A673 (cell line): ENCODE measurements around the gene MYO3A. TPM values are rescaled to one million over a fixed set of nuclear protein-coding genes. Genes with fewer than 3 reads are reported as not detected.

Source experiments
- BruUV-seq: library from RNA; stranded (reverse); fragments of 400-500 nt; replicated peaks from 2 replicates; lab custom pipeline; 2021; lab: Mats Ljungman, UMichigan
- CTCF ChIA-PET: fragments of 300-600 bp; sonication (Branson Sonifier 250); formaldehyde crosslinking; loops from one replicate; lab custom pipeline; 2022; ENCODE audit warnings: antibody characterized with exemption; lab: Charles Lee
- POLR2A ChIA-PET: fragments of 300-600 bp; sonication (Branson Sonifier 250); formaldehyde crosslinking; loops from one replicate; lab custom pipeline; 2022; ENCODE audit warnings: antibody characterized with exemption; ENCODE audit not compliant: low non-redundant PET; lab: Charles Lee
- DNase-seq: peaks from one replicate; pipeline ENCODE4 v3.0.0-alpha.2; 2015; ENCODE audit warnings: low spot score
- H3K27ac ChIP-seq: fragments of 200-600 bp; sonication (generic); 2 replicates; pipeline ENCODE4 v1.5.1; 2016; ENCODE audit warnings: mixed run types, low read depth, mild to moderate bottlenecking, mixed read lengths, antibody characterized with exemption, low read length; ENCODE audit not compliant: poor library complexity, severe bottlenecking
- H3K27me3 ChIP-seq: fragments of 200-600 bp; sonication (generic); replicated peaks from 2 replicates; pipeline ENCODE4 v1.6.1; 2017; ENCODE audit warnings: mixed run types, low read depth, mild to moderate bottlenecking, mixed read lengths, antibody characterized with exemption, low read length; ENCODE audit not compliant: insufficient read depth, poor library complexity
- H3K36me3 ChIP-seq: fragments of 200-600 bp; sonication (generic); 2 replicates; pipeline ENCODE4 v1.6.1; 2016; ENCODE audit warnings: mixed run types, mild to moderate bottlenecking, mixed read lengths, antibody characterized with exemption, low read length; ENCODE audit not compliant: insufficient read depth, poor library complexity, severe bottlenecking
- H3K4me1 ChIP-seq: fragments of 200-600 bp; sonication (generic); 2 replicates; pipeline ENCODE4 v1.6.1; 2017; ENCODE audit warnings: mixed run types, mild to moderate bottlenecking, mixed read lengths, antibody characterized with exemption, low read length; ENCODE audit not compliant: insufficient read depth, poor library complexity, severe bottlenecking
- H3K4me3 ChIP-seq: fragments of 200-600 bp; sonication (generic); 2 replicates; pipeline ENCODE4 v1.5.1; 2016; ENCODE audit warnings: low read depth, mixed run types, mild to moderate bottlenecking, mixed read lengths, low read length; ENCODE audit not compliant: poor library complexity, severe bottlenecking
- H3K9me3 ChIP-seq: fragments of 200-600 bp; sonication (generic); 2 replicates; pipeline ENCODE4 v1.6.1; 2016; ENCODE audit warnings: mixed run types, low read depth, mild to moderate bottlenecking, mixed read lengths, antibody characterized with exemption, low read length; ENCODE audit not compliant: poor library complexity, severe bottlenecking
- CTCF ChIP-seq: fragments of 300-800, 200-600 bp; sonication (generic); conservative IDR thresholded peaks from 2 replicates; pipeline ENCODE4 v1.5.1; 2017; ENCODE audit warnings: low read depth, mild to moderate bottlenecking, antibody characterized with exemption, low read length, moderate library complexity, mixed read lengths
- EZH2 ChIP-seq: fragments of 200-600 bp; sonication (generic); IDR thresholded peaks from 2 replicates; pipeline ENCODE4 v1.6.1; 2017; ENCODE audit warnings: borderline replicate concordance, low read depth, mild to moderate bottlenecking, mixed read lengths, antibody characterized with exemption, low read length; ENCODE audit not compliant: poor library complexity, severe bottlenecking
- intact Hi-C: fragments of 100-400 bp; cut with micrococcal nuclease; formaldehyde crosslinking; loops from one replicate; pipeline ENCODE4 v1.10.0; 2022; ENCODE audit not compliant: unreplicated experiment
- total RNA-seq: library from RNA; stranded (reverse); gene quantifications from 2 replicates; pipeline ENCODE4 v1.2.3, GENCODE V29; 2021

Gene MYO3A
- total RNA-seq, 1 experiment from 2014 or later: 0.88 TPM

GRCh38 chr10:26212511-26212910 is 278.5 kb downstream of the MYO3A start:
- no peaks in the 10 kb centered on the region for H3K36me3 ChIP-seq
- H3K27ac ChIP-seq: no peak overlapping the region
- no peak for DNase-seq
- TF ChIP-seq CTCF (no peak), EZH2 (no peak)
- no peak overlapping the region for H3K4me3 ChIP-seq
- ChIA-PET POLR2A (no interaction called here), CTCF (no interaction called here)
- no TSS peak for BruUV-seq
- H3K4me1 ChIP-seq: peaks cover 17% of the 10 kb centered on the region
- H3K9me3 ChIP-seq: no peaks in the 10 kb centered on the region
- H3K27me3 ChIP-seq: peaks cover 70% of the 10 kb centered on the region
- intact Hi-C loops: no loop called here

- Histone ChIP-seq H3K27me3 (peaks cover 77% of the 10 kb centered on the region), H3K4me3 (no peak overlapping the region), H3K36me3 (no peaks in the 10 kb centered on the region), H3K27ac (no peak overlapping the region), H3K9me3 (no peaks in the 10 kb centered on the region), H3K4me1 (peaks cover 17% of the 10 kb centered on the region)
- BruUV-seq: no TSS peak
- CTCF ChIA-PET: no interaction called here
- POLR2A ChIA-PET: no interaction called here
- TF ChIP-seq CTCF (no peak), EZH2 (no peak)
- DNase-seq: no peak
- intact Hi-C loops: no loop called here
Observed at GRCh38 chr10:26213157-26213800, 279.2 kb downstream of the MYO3A start.

- ChIA-PET POLR2A (no interaction called here), CTCF (no interaction called here)
- intact Hi-C loops: no loop called here
- no peak overlapping the region for H3K27ac ChIP-seq
- no peak overlapping the region for H3K4me3 ChIP-seq
- no peak for TF ChIP-seq CTCF
- no peak for TF ChIP-seq EZH2
- DNase-seq: no peak
- no TSS peak for BruUV-seq
- peaks cover 85% of the 10 kb centered on the region for H3K27me3 ChIP-seq
- no peaks in the 10 kb centered on the region for H3K36me3 ChIP-seq
- peaks cover 17% of the 10 kb centered on the region for H3K4me1 ChIP-seq
- H3K9me3 ChIP-seq: no peaks in the 10 kb centered on the region
Observed at GRCh38 chr10:26214004-26214403, 280.0 kb downstream of the MYO3A start.
